Stomach (tissue), 9 donors: ENCODE results near the gene ACVRL1. TPM values are rescaled to one million over a fixed set of nuclear protein-coding genes. Genes with fewer than 3 reads are reported as not detected.

Experiments
- DNase-seq, 2 donors: peaks; one replicate each; pipeline versions ENCODE4 v3.0.0 to v3.0.0-alpha.2; 2013 to 2019
- H3K27ac ChIP-seq, 5 donors: fragments of 200-600 bp in 4 of 5; sonication (generic) in 4 of 5; one replicate each; pipeline ENCODE4 v1.5.1; 2013 to 2019; ENCODE audit warnings: mild to moderate bottlenecking in 1 of 5, moderate library complexity in 1 of 5
- H3K27me3 ChIP-seq, 3 donors: fragments of 200-600 bp; sonication (generic); one replicate each; pipeline ENCODE4 v1.5.1; 2017 to 2019; ENCODE audit warnings: mixed run types in 1 of 3
- H3K36me3 ChIP-seq, 4 donors: fragments of 200-600 bp; sonication (generic); 1 replicate in 3 of 4; 2 replicates in 1 of 4; pipeline ENCODE4 v1.5.1; 2016 to 2019
- H3K4me1 ChIP-seq, 4 donors: fragments of 200-600 bp; sonication (generic); one replicate each; pipeline ENCODE4 v1.5.1; 2016 to 2019
- H3K4me3 ChIP-seq, 4 donors: fragments of 200-600 bp; sonication (generic) in 3 of 4; one replicate each; pipeline ENCODE4 v1.5.1; 2016 to 2019; ENCODE audit warnings: mild to moderate bottlenecking in 1 of 4
- H3K9me3 ChIP-seq, 4 donors: fragments of 200-600 bp; sonication (generic); one replicate each; pipeline ENCODE4 v1.5.1; 2016 to 2019
- EP300 ChIP-seq: sonication (generic); formaldehyde crosslinking; IDR thresholded peaks from one replicate; pipeline ENCODE4 v1.6.1; 2017; ENCODE audit warnings: antibody characterized with exemption
- POLR2A ChIP-seq, 4 donors: fragments of 450-650 bp; IDR thresholded peaks; one replicate each; pipeline ENCODE4 v1.6.1; 2016; ENCODE audit warnings: antibody characterized with exemption in 4 of 4, control low read depth in 2 of 4, mild to moderate bottlenecking in 1 of 4, moderate library complexity in 1 of 4
- POLR2AphosphoS5 ChIP-seq, 3 donors: sonication (generic); formaldehyde crosslinking; IDR thresholded peaks; one replicate each; pipeline ENCODE4 v1.6.1; 2016; ENCODE audit warnings: antibody characterized with exemption in 3 of 3
- WGBS, 5 donors: extraction: QIAGEN DNeasy Blood & Tissue Kit in 3 of 5; methylation state at CpG; one replicate each; pipeline versions ENCODE4 v1.1.5 to v1.1.7; 2013 to 2018; 5-methylcytosine and 5-hydroxymethylcytosine counted together
- intact Hi-C: fragments of 100-400 bp; cut with DNase I; formaldehyde crosslinking; loops from one replicate; pipeline ENCODE4 v1.15.1; 2023; ENCODE audit warnings: low total_unique reads
- polyA plus RNA-seq, 3 donors: library from polyadenylated mRNA; stranded (reverse); fragments of 200-250 nt; gene quantifications; one replicate each; pipeline ENCODE4 v1.2.3, GENCODE V29; 2013
- total RNA-seq, 5 donors: library from RNA; depleted of rRNA; stranded (reverse); fragments of >200 nt; gene quantifications; one replicate each; pipeline versions ENCODE4 v1.1.0 to v1.2.3, GENCODE V29; 2014 to 2016
- TF ChIP-seq, protein P1 (sequence below), 7 experiments: fragments of 450-650 bp in 4 of 7; fragments of 200-600 bp in 3 of 7; sonication (generic) in 3 of 7; IDR thresholded peaks; one replicate each; pipeline ENCODE4 v1.5.1; 2016 to 2019; ENCODE audit warnings: antibody characterized with exemption in 7 of 7, control low read depth in 2 of 7, mild to moderate bottlenecking in 1 of 7
- donor health status: healthy with polysubstance abuse.
- donor health status: Bipolar disorder and iron deficiency.
- donor health status: healthy.

Gene ACVRL1
- total and polyA plus RNA-seq, 8 donors: 11.0 to 117 (median 45.4) TPM

- Histone ChIP-seq H3K27me3 (peaks cover 0 to 31% (median 0%) of the 10 kb centered on the region in 3 donors), H3K36me3 (no peaks in the 10 kb centered on the region), H3K4me3 (no peak overlapping the region), H3K9me3 (no peaks in the 10 kb centered on the region), H3K4me1 (peaks cover 0 to 16% (median 8%) of the 10 kb centered on the region in 4 donors), H3K27ac (peak overlapping the region in 2 of 5 donors; percentile 52 to 75)
- TF ChIP-seq EP300 (no peak), POLR2AphosphoS5 (IDR thresholded peaks at IDR 0.05) (no peak), POLR2A (IDR thresholded peaks at IDR 0.05) (no peak)
- TF ChIP-seq, protein P1, sequence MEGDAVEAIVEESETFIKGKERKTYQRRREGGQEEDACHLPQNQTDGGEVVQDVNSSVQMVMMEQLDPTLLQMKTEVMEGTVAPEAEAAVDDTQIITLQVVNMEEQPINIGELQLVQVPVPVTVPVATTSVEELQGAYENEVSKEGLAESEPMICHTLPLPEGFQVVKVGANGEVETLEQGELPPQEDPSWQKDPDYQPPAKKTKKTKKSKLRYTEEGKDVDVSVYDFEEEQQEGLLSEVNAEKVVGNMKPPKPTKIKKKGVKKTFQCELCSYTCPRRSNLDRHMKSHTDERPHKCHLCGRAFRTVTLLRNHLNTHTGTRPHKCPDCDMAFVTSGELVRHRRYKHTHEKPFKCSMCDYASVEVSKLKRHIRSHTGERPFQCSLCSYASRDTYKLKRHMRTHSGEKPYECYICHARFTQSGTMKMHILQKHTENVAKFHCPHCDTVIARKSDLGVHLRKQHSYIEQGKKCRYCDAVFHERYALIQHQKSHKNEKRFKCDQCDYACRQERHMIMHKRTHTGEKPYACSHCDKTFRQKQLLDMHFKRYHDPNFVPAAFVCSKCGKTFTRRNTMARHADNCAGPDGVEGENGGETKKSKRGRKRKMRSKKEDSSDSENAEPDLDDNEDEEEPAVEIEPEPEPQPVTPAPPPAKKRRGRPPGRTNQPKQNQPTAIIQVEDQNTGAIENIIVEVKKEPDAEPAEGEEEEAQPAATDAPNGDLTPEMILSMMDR (IDR thresholded peaks at IDR 0.05): no peak
- intact Hi-C loops: no loop called here
- DNase-seq: no peak
- 48 to 64% (median 52%) methylated on average over 3 of the region's 3 CpGs for WGBS, 5 donors
Measured at GRCh38 chr12:51896236-51896635, 11.1 kb upstream of the ACVRL1 start.

DNA sequence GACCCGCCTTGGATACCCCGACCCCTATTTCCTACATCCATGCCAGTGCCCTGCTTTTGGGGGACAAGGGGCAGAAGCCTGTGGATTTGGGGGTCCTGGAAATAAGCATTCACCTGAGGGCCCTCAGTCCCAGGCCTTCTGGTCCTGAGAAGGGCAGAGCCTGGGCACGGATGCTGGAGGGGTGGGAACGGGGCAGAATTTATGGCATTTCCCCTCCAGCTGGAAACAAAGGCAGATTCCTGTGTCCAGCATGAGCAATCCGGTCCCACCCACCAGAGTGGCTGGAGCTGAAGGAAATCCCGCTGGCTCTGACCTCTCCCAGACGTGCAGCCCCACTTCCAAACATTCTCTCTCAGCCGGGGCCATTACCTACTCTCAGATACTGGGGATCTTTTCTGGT is 10.1 kb upstream of the ACVRL1 start:
- Histone ChIP-seq H3K36me3 (no peaks in the 10 kb centered on the region), H3K27ac (peak overlapping the region in 4 of 5 donors; percentile 47 to 75 (median 56)), H3K4me1 (peaks cover 0 to 8% (median 4%) of the 10 kb centered on the region in 4 donors), H3K9me3 (no peaks in the 10 kb centered on the region), H3K4me3 (no peak overlapping the region), H3K27me3 (peaks cover 0 to 31% (median 0%) of the 10 kb centered on the region in 3 donors)
- TF ChIP-seq EP300 (no peak), POLR2AphosphoS5 (IDR thresholded peaks at IDR 0.05) (peak in 2 of 3 donors; percentile 4 to 26), POLR2A (IDR thresholded peaks at IDR 0.05) (no peak)
- TF ChIP-seq, protein P1 (IDR thresholded peaks at IDR 0.05): no peak
- WGBS, 5 donors: 53 to 83% (median 76%) methylated on average over 5 to 8 of the region's 8 CpGs
- no peak for DNase-seq
- intact Hi-C loops: no loop called here

DNA sequence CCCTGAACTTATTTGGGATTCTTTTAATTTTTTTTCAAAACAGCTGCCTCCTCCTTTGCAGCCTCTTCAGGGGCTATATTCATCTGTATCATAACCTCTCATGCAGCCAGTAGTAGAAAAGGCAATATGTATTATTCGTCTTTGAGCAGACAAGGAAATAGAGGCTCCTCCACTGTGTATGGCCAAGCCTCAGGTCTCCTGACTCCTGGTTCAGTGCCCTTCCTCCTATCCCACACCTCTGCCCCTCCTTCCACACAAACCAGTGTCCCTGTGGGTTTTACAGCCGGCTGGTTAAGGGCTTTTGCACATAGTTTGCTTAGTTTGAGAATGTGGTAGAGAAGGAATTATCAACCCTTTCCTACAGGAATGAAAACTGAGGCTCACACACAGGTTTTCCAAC is 8.8 kb upstream of the ACVRL1 start:
- no peak for TF ChIP-seq EP300
- TF ChIP-seq POLR2AphosphoS5 (IDR thresholded peaks at IDR 0.05): no peak
- no peak for TF ChIP-seq POLR2A (IDR thresholded peaks at IDR 0.05)
- TF ChIP-seq, protein P1 (IDR thresholded peaks at IDR 0.05): no peak
- 68 to 81% (median 78%) methylated on average over 2 of the region's 2 CpGs for WGBS, 5 donors

GRCh38 chr12:51898937-51899336 is 8.4 kb upstream of the ACVRL1 start:
- no peaks in the 10 kb centered on the region for H3K36me3 ChIP-seq
- 80 to 84% (median 82%) methylated on average over 7 to 9 of the region's 9 CpGs for WGBS, 5 donors
- intact Hi-C loops: no loop called here
- no peak for DNase-seq
- H3K27me3 ChIP-seq: peaks cover 0 to 31% (median 0%) of the 10 kb centered on the region in 3 donors
- no peak overlapping the region for H3K4me3 ChIP-seq
- no peaks in the 10 kb centered on the region for H3K9me3 ChIP-seq
- peaks cover 0 to 8% (median 4%) of the 10 kb centered on the region in 4 donors for H3K4me1 ChIP-seq
- TF ChIP-seq, protein P1 (IDR thresholded peaks at IDR 0.05): no peak
- TF ChIP-seq POLR2AphosphoS5 (IDR thresholded peaks at IDR 0.05) (no peak), POLR2A (IDR thresholded peaks at IDR 0.05) (no peak), EP300 (no peak)
- H3K27ac ChIP-seq: peak overlapping the region in 1 of 5 donors; percentile 34

More for the DNA sequence above, 8.8 kb upstream of the ACVRL1 start:
- Histone ChIP-seq H3K27me3 (peaks cover 0 to 31% (median 0%) of the 10 kb centered on the region in 3 donors), H3K4me1 (peaks cover 0 to 8% (median 4%) of the 10 kb centered on the region in 4 donors), H3K27ac (peak overlapping the region in 1 of 5 donors; percentile 34), H3K9me3 (no peaks in the 10 kb centered on the region), H3K4me3 (no peak overlapping the region), H3K36me3 (no peaks in the 10 kb centered on the region)
- DNase-seq: no peak
- intact Hi-C loops: no loop called here
